Activated CD8-positive, alpha-beta T cell treated with anti-CD3 and anti-CD28 coated beads for 36 hours (primary cell): ENCODE results near the gene TRIM10. TPM values are rescaled to one million over a fixed set of nuclear protein-coding genes. Genes with fewer than 3 reads are reported as not detected.
A peak's percentile ranks its signal among the peaks of the same experiment; 100 is the strongest.

Experiments
- ATAC-seq: fragments of 200-7000 bp; cut with Tn5 transposase; one replicate; pipeline ENCODE4 v1.10.0; 2021; ENCODE audit warnings: mild to moderate bottlenecking, moderate library complexity
- CTCF ChIA-PET: fragments of 350-600 bp; sonication (Branson Sonifier 250); formaldehyde crosslinking; loops from one replicate; lab custom pipeline; 2021; ENCODE audit warnings: antibody characterized with exemption; lab: Charles Lee
- POLR2A ChIA-PET: fragments of 350-600 bp; sonication (Branson Sonifier 250); formaldehyde crosslinking; loops from one replicate; lab custom pipeline; 2021; ENCODE audit warnings: antibody characterized with exemption; lab: Charles Lee
- DNase-seq: peaks from one replicate; pipeline ENCODE4 v3.0.0-alpha.2; 2020
- H3K27ac Mint-ChIP-seq: one replicate; pipeline ENCODE4 v1.8.0; 2021; ENCODE audit warnings: mild to moderate bottlenecking, mixed read lengths
- H3K27me3 Mint-ChIP-seq: one replicate; pipeline ENCODE4 v1.8.0; 2021; ENCODE audit warnings: mixed read lengths
- H3K36me3 Mint-ChIP-seq: one replicate; pipeline ENCODE4 v1.8.0; 2021; ENCODE audit warnings: low read depth, mixed read lengths
- H3K4me1 Mint-ChIP-seq: one replicate; pipeline ENCODE4 v1.8.0; 2021; ENCODE audit warnings: low read depth, mixed read lengths
- H3K4me3 Mint-ChIP-seq: one replicate; pipeline ENCODE4 v1.8.0; 2021; ENCODE audit warnings: mild to moderate bottlenecking, moderate library complexity, mixed read lengths
- H3K9me3 Mint-ChIP-seq: one replicate; pipeline ENCODE4 v1.8.0; 2021; ENCODE audit warnings: mixed read lengths
- CTCF ChIP-seq: fragments of 200-600 bp; IDR thresholded peaks from one replicate; pipeline ENCODE4 v1.8.0; 2022; ENCODE audit warnings: antibody characterized with exemption, mild to moderate bottlenecking
- intact Hi-C: fragments of 100-400 bp; cut with micrococcal nuclease; formaldehyde crosslinking; loops from one replicate; pipeline ENCODE4 v1.10.0; 2022
- total RNA-seq, 2 experiments: library from RNA; stranded (reverse); gene quantifications; one replicate each; pipeline ENCODE4 v1.2.3, GENCODE V29; 2021

Gene TRIM10
- total RNA-seq, 2 experiments from 2014 or later = not detected

- ATAC-seq (no peak), DNase-seq (no peak)
- Mint-ChIP-seq H3K9me3 (no peaks in the 10 kb centered on the region), H3K36me3 (no peaks in the 10 kb centered on the region), H3K4me1 (peaks cover 32% of the 10 kb centered on the region), H3K27ac (no peak overlapping the region), H3K4me3 (peak overlapping the region; percentile 75), H3K27me3 (peaks cover 50% of the 10 kb centered on the region)
- ChIA-PET POLR2A (interaction anchor here (0.9 to 3.3 kb wide), 6 partner anchors 16 to 105 kb away, joined by 3 to 16 read pairs (median 4); no protein-coding TSS in a partner anchor), CTCF (interaction anchor here (0.6 to 8.9 kb wide), 33 partner anchors 8 to 255 kb away, joined by 3 to 324 read pairs (median 5); partner anchors contain the start of genes POLR1H, PPP1R11, RNF39 and TRIM31)
- TF ChIP-seq CTCF = no peak
- intact Hi-C loops = loop anchor here (1.0 to 2.0 kb wide), 2 partner anchors 27 to 67 kb away; no protein-coding TSS in a partner anchor
Measured at GRCh38 chr6:30103872-30104179, 57.2 kb downstream of the TRIM10 start.

GRCh38 chr6:30102970-30103871, 57.8 kb downstream of the TRIM10 start:
- TF ChIP-seq CTCF = peak; percentile 86
- H3K4me3 Mint-ChIP-seq = peak overlapping the region; percentile 75
- no peak overlapping the region for H3K27ac Mint-ChIP-seq
- POLR2A ChIA-PET = interaction anchor here (0.6 to 3.3 kb wide), 6 partner anchors 17 to 315 kb away, joined by 3 to 16 read pairs (median 4); no protein-coding TSS in a partner anchor
- CTCF ChIA-PET = interaction anchor here (0.6 to 8.9 kb wide), 38 partner anchors 8 to 450 kb away, joined by 3 to 324 read pairs (median 5); partner anchors contain the start of genes POLR1H, PPP1R11, RNF39 and TRIM26
- intact Hi-C loops = loop anchor here (1.0 to 2.0 kb wide), 2 partner anchors 28 to 68 kb away; no protein-coding TSS in a partner anchor
- H3K9me3 Mint-ChIP-seq = no peaks in the 10 kb centered on the region
- H3K36me3 Mint-ChIP-seq = no peaks in the 10 kb centered on the region
- H3K27me3 Mint-ChIP-seq = peaks cover 53% of the 10 kb centered on the region
- H3K4me1 Mint-ChIP-seq = peaks cover 36% of the 10 kb centered on the region
- ATAC-seq = peak; percentile 90
- DNase-seq = peak; percentile 92

- Mint-ChIP-seq H3K27me3 (peaks cover 50% of the 10 kb centered on the region), H3K9me3 (no peaks in the 10 kb centered on the region), H3K36me3 (no peaks in the 10 kb centered on the region), H3K4me3 (peak overlapping the region; percentile 75), H3K27ac (no peak overlapping the region), H3K4me1 (peaks cover 41% of the 10 kb centered on the region)
- DNase-seq (no peak), ATAC-seq (peak; percentile 19)
- TF ChIP-seq CTCF = no peak
- ChIA-PET POLR2A (interaction anchor here (1.4 to 3.3 kb wide), 3 partner anchors 28 to 106 kb away, joined by 3 to 16 read pairs (median 4); no protein-coding TSS in a partner anchor), CTCF (interaction anchor here (0.6 to 8.9 kb wide), 32 partner anchors 8 to 449 kb away, joined by 3 to 324 read pairs (median 6); partner anchors contain the start of genes POLR1H, PPP1R11, RNF39 and TRIM26)
- intact Hi-C loops = loop anchor here (2.0 kb wide), 1 partner anchor 68 kb away; no protein-coding TSS in a partner anchor
Measured at GRCh38 chr6:30102414-30102969, 58.5 kb downstream of the TRIM10 start.

Other genes starting within 250 kb of the TRIM10 start
- 1,000 to 10,000 TPM; 1,275 to 1,335 TPM for gene HLA-A, start 218.7 kb downstream of the TRIM10 start, total RNA-seq
- gene POLR1H, start 99.9 kb downstream of the TRIM10 start, total RNA-seq = 10 to 100 TPM; 53.0 to 58.1 TPM
- gene PPP1R11, start 94.0 kb downstream of the TRIM10 start, total RNA-seq = 10 to 100 TPM; 33.8 to 34.1 TPM
- gene RNF39, start 85.4 kb downstream of the TRIM10 start, total RNA-seq = not detected
- gene TRIM31, start 48.1 kb downstream of the TRIM10 start, total RNA-seq = not detected
- not detected for gene TRIM40, start 25.1 kb downstream of the TRIM10 start, total RNA-seq
- not detected for gene TRIM15, start 2.3 kb upstream of the TRIM10 start, total RNA-seq
- gene TRIM26, start 52.2 kb upstream of the TRIM10 start, total RNA-seq = 10 to 100 TPM; 43.4 to 45.0 TPM
- gene TRIM39, start 165.7 kb upstream of the TRIM10 start, total RNA-seq = 10 to 100 TPM; 21.6 to 22.3 TPM
- 10 to 100 TPM; 43.0 to 43.5 TPM for gene RPP21, start 183.9 kb upstream of the TRIM10 start, total RNA-seq